GM04504 (cell line): ENCODE results near the gene SNU13.
A peak's percentile ranks its signal among the peaks of the same experiment; 100 is the strongest.
"Not testable (repeated sequence)": the region's sequence is repeated elsewhere in the genome, so short reads cannot be mapped to it uniquely, and the experiment has no call there.

Experiments used
- DNase-seq: peaks from one replicate; pipeline ENCODE4 v3.0.0-alpha.2; 2012; ENCODE audit warnings: low read depth

The SNU13 gene

DNA sequence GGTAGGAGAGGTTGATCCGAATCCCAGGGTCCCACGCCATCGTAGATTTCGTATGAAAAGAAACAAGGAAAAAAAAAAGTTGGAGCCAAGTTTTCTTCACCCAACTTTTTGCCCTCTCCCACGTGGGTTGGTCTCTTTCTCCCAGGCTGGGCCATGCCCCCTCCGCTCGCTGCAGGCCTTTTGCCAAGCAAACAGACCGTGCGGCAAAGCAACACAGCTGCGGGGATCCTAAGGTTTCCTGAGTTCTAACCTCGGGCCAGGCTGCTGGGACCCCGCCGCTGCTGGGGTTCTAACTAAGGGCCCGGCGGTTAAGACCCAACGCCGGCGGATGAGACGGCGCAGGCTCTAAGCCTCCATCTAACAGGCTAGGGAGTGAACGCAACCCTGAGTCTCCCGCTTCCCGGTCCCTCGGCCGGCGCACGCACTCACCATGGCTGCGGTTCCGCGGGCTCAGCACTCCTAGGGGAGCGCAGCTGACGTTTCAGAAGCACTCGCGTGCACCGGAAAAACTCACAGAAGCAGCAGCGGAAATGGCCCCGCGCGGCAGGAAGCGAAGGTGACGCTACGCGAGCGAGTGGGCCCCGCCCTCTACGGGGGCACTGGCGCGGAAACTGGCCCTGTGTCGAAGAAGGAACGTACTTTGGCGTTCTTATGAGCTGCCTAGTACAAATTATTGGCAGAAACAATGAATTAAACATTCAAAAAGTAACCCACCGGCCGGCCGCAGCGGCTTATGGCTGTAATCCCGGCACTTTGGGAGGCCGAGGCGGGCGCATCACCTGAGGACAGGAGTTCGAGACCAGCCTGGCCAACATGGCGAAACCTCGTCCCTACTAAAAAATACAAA, at the start of gene SNU13:
TSS of gene SNU13 (minus strand) at position 503 of the 847 bp plus-strand sequence. CDS start at position 432, 71 bp downstream.
- peak; percentile 85 for DNase-seq

GRCh38 chr22:41733241-41733640, 44.6 kb upstream of the SNU13 start:
- not testable (repeated sequence) for DNase-seq

GRCh38 chr22:41732096-41732772, 43.6 kb upstream of the SNU13 start:
- no peak for DNase-seq

GRCh38 chr22:41731609-41732008, 42.9 kb upstream of the SNU13 start:
- no peak for DNase-seq

GRCh38 chr22:41725510-41726110, 36.9 kb upstream of the SNU13 start:
- no peak for DNase-seq

- DNase-seq, result no peak
Measured at GRCh38 chr22:41722496-41722895, 33.8 kb upstream of the SNU13 start.

GRCh38 chr22:41713004-41713403, 24.3 kb upstream of the SNU13 start:
- no peak for DNase-seq

- no peak for DNase-seq
Measured at GRCh38 chr22:41709341-41709740, 20.7 kb upstream of the SNU13 start.

GRCh38 chr22:41702763-41703162, 14.1 kb upstream of the SNU13 start:
- DNase-seq, result no peak

GRCh38 chr22:41700108-41700364, 11.4 kb upstream of the SNU13 start:
- DNase-seq, result no peak

GRCh38 chr22:41699264-41700107, 10.8 kb upstream of the SNU13 start, which contains the start of gene MEI1:
TSS of gene MEI1 (plus strand) at chr22:41699503. CDS start at chr22:41699539, 36 bp downstream.
- DNase-seq, result no peak

GRCh38 chr22:41697126-41697775, 8.6 kb upstream of the SNU13 start:
- DNase-seq, result peak; percentile 70

GRCh38 chr22:41696703-41697102, 8.0 kb upstream of the SNU13 start:
- DNase-seq, result no peak

DNA sequence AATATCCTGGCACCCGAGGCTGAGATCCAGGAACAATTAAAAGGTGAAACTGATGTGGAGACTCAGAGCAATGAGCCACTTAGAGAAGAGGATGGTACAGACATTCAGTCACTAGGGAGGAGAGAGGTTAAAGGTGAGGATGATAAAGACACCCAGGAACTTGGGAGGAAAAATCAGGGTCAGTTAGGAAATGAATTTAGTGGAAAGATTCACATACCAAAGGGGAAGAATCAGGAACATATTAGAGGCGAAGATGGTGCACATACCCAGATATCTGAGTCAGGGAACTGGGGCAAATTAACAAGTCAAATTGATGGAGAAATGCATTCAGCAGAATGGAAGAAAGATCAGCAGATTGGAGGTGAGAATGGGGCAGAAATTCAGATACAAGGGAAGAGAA, 6.5 kb upstream of the SNU13 start:
- no peak for DNase-seq

DNA sequence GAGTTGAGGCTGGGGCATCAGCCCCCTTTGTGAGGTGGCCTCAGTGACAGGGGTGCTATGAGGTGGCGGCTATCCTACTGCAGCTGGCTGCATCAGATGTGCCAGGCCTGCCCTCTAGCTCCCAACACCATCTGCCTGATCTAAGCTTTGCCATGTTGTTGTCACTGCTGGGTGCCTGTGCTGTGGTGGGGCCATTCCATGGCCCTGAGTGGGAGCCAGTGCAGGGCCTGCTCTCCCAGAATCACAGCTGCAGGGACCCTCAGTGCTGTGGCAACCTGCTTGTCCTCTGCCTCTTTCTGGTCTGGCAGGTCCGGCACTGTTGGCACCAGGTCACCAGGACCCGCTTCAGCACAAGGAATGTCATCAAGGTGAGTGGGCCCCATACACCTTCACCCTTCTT, 1.8 kb upstream of the SNU13 start:
- no peak for DNase-seq

DNA sequence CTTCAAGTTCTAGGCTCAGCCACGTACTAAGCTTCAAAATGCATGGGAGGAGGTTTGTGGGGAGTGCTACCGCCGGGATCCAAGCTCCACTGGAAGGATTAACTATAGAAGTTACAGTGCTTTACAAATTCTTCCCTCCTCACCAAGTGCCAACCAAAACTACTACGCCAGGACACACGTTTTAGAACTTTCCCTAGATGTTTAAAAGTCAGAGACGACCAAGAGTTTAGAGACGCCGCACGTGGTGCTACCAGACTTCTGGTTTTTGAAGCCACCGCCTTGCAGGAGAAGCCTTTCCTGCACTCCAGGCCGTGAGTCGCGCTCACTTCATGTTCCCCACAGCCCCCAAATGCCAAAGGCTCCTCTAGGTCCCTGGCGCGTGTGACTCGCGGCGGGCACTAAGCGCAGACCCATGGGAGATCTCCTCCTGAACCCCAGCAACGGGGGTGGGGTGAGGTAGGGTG, 734 bp downstream of the SNU13 start:
- DNase-seq, result no peak

- DNase-seq, result not testable (repeated sequence)
Measured at GRCh38 chr22:41686890-41687289, 1.8 kb downstream of the SNU13 start.

DNA sequence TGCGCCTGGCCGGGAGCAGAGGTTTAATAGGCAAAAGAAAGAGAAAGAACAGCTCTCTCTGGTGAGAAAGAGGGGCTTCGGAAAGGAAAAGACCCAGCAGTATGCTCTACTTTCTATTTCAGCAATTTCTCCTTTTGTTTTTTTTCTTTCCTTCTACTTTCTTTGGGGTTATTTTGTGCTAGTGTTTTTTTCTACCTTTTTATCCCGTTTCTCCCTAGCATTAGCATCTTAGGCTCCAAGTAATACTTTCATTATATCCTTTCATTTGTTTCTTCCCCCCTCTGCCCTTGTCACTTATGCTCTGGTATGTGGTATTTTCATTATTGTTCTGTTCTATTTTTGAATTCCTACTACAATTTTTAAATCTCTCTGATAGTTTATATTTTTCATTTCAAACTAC, 4.5 kb downstream of the SNU13 start:
- no peak for DNase-seq

- DNase-seq, result no peak
Measured at GRCh38 chr22:41683616-41684015, 5.1 kb downstream of the SNU13 start.

- no peak for DNase-seq
Measured at GRCh38 chr22:41683052-41683451, 5.6 kb downstream of the SNU13 start.

DNA sequence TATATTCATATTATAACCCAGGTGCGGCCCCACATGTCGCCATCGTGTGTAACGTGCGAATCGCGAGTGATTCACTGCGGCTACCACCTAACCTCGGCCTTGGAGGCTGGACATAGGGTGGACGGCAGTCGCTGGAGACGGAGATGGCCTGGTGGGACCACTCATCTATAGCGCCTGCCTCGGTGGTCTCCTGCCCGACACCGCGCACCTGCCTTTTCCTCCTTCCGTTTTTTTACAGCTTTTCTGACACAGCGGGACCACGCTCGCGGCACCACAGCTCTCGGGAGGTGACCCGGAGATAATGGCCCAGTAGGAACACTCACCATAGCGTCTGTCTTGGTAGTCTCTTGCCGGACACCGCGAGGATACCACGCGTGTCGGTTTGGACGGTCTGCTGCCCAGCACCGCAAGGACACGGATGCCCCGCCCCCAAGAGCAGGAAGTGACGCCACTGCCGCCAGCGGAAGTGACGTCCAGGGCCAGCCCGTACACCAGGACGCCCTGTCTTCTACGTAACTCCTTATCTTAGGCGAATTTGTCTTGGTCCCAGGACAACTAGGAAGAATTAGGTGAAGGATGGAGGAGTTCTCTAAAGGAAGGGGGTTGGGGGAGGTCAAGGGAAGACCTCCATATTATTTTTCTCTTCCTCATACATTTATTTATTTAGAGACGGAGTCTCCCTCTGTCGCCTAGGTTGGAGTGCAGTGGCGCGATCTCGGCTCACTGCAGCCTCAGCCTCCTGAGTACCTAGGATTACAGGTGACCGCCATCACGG, 6.4 kb downstream of the SNU13 start:
- DNase-seq, result peak; percentile 77
